SU-DHL-6 (cell line): ENCODE results near the gene ZCCHC24.

Experiments used
- EZH2phosphoT487 ChIP-seq: fragments of 200-600 bp; sonication (generic), shearing (Covaris generic); conservative IDR thresholded peaks from 2 replicates; pipeline ENCODE4 v1.6.1; 2018; ENCODE audit warnings: mild to moderate bottlenecking, antibody characterized with exemption, low read length, moderate library complexity, mixed read lengths
- TF ChIP-seq, protein P1 (sequence below): fragments of 200-600 bp; sonication (generic); IDR thresholded peaks from one replicate; pipeline ENCODE4 v1.5.1; 2017; ENCODE audit warnings: antibody characterized with exemption, mild to moderate bottlenecking, low read length, moderate library complexity; ENCODE audit not compliant: insufficient read depth, poor library complexity, severe bottlenecking

DNA sequence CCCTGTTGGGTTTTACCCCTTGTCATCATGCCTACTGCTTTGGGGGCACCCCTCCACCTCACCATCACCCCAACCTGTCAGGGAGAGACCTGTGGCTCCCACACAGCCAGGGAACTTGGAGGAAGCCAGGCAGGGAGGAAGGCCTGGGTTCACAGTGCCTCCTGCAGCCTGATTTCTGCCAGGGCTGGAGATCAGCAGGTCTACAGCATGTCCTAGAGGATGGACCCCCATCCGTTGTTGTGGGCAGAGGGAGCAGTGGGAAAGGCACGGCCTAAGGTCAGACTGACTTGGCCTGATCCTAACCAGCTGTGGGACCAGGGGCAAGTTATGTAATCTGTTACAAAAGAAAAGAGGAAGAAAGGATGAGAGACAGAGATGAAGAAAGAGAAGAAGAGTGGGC is 28.2 kb downstream of the ZCCHC24 start:
- TF ChIP-seq, protein P1, sequence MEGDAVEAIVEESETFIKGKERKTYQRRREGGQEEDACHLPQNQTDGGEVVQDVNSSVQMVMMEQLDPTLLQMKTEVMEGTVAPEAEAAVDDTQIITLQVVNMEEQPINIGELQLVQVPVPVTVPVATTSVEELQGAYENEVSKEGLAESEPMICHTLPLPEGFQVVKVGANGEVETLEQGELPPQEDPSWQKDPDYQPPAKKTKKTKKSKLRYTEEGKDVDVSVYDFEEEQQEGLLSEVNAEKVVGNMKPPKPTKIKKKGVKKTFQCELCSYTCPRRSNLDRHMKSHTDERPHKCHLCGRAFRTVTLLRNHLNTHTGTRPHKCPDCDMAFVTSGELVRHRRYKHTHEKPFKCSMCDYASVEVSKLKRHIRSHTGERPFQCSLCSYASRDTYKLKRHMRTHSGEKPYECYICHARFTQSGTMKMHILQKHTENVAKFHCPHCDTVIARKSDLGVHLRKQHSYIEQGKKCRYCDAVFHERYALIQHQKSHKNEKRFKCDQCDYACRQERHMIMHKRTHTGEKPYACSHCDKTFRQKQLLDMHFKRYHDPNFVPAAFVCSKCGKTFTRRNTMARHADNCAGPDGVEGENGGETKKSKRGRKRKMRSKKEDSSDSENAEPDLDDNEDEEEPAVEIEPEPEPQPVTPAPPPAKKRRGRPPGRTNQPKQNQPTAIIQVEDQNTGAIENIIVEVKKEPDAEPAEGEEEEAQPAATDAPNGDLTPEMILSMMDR = no peak
- TF ChIP-seq EZH2phosphoT487 = no peak
